ENCODE measurements around the gene CDH4. TPM values are rescaled to one million over a fixed set of nuclear protein-coding genes. Genes with fewer than 3 reads are reported as not detected.

CDH4 gene
- total RNA-seq, 1 donor from 2014 or later: under 0.01 TPM

- no peak for DNase-seq (ENCODE audit: low read depth in 2 of 2)
Observed at GRCh38 chr20:61355585-61355984, 103.5 kb downstream of the CDH4 start.

DNA sequence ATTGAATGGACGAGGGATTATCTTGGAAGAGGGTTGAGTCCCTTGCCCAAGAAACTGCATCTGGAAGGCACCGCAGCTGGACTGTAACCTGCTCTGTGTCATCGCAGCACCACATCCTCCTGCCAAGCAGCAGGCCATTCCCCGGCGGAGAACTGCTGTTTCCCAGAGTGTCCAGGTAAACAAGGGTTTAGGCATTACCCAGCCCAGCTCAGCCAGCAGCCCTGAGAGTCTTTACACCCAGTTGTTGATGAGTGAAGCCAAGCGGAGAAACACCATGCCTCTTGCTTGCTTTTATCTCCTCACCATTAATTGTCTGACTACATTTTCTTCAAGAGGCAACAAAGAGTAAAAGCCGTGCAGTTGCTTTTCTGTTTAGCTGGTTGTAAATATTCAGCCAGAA lies 104.1 kb downstream of the CDH4 start:
- DNase-seq (ENCODE audit: low read depth in 2 of 2): no peak

DNA sequence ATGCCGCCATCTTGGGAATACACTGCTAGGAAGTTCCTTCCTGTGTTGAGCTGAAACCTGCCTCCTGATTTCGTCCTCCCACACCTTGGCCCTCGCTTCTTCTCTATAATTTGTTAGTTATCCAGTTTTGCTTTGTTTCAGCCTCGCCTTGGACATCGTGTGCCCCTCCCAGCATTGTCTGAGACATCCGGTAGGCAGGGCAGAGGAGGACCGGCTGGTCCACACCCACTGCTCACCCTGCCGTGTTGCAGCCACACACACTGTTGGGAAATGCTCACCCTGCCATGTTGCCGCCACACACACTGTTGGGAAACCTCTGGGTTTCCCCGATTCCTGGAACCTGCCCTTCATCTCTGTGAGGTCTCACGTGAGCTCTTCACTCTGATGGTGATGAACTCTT lies 105.1 kb downstream of the CDH4 start:
- no peak for DNase-seq (ENCODE audit: low read depth in 2 of 2)

GRCh38 chr20:61359254-61359653 lies 107.2 kb downstream of the CDH4 start:
- no peak for DNase-seq (ENCODE audit: low read depth in 2 of 2)

GRCh38 chr20:61360296-61360695 lies 108.2 kb downstream of the CDH4 start:
- DNase-seq (ENCODE audit: low read depth in 2 of 2): no peak

- DNase-seq (ENCODE audit: low read depth in 2 of 2): no peak
Observed at GRCh38 chr20:61360940-61361339, 108.9 kb downstream of the CDH4 start.

DNA sequence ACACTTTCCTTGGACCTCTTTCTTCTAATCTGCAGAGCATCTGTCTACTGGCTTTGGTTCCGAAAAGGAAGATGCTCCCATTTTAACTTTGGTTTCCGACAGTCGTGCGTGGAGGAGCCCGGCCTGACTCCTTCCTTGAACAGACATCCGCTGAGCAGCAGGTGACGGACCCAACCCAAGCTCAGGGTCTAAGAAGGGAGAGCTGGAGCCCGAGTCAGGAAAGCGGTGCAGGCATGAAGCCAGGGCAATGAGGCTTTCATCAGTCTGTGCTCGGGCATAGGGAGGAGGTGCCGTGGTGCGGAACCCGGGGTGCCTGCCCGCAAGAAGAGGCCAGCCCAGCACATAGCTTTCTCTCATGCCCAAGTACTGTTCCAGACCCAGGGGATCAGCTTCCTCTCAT lies 109.4 kb downstream of the CDH4 start:
- no peak for DNase-seq (ENCODE audit: low read depth in 2 of 2)

- DNase-seq (ENCODE audit: low read depth in 2 of 2): no peak
Observed at GRCh38 chr20:61364147-61364546, 112.1 kb downstream of the CDH4 start.

GRCh38 chr20:61366914-61367313 lies 114.9 kb downstream of the CDH4 start:
- no peak for DNase-seq (ENCODE audit: low read depth in 2 of 2)

DNA sequence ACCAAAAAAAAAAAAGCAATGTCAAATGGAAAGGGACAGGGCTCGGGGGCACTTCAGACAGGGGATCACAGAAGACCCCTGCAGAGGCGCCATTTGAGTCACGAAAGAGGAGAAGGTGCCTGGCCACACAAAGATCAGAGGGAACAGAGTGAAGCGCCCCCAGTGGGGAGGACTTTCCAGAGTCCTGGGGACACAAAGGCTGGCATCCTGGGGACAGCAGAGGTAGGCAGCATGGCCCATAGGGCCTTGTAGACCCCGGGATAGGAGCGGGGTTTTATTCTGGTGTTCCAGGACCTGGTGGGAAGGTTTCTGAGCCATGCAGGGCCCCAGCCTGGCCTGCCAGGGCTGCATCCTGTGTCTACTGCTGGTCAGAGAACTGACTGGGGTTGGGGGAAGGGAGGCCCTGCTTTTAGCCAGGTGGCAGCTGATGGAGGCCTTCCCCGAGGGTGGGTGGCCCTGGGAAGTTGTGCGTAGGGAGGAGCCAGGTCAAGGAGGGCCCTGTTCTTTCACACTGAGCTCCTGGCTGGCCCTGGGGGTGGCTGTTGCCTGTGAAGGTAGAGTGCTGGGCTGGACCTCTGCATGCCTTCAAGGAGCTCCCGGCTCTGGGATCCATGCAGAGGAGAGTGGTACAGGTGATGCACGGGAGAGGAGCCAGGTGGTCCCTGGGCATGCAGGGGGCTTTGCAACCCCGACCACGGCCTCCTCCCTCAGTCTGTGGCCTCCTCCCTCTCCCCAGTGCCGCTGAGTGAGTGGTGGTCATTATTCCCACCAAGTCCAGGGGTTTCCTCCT lies 117.9 kb downstream of the CDH4 start:
- DNase-seq (ENCODE audit: low read depth in 2 of 2): no peak

DNA sequence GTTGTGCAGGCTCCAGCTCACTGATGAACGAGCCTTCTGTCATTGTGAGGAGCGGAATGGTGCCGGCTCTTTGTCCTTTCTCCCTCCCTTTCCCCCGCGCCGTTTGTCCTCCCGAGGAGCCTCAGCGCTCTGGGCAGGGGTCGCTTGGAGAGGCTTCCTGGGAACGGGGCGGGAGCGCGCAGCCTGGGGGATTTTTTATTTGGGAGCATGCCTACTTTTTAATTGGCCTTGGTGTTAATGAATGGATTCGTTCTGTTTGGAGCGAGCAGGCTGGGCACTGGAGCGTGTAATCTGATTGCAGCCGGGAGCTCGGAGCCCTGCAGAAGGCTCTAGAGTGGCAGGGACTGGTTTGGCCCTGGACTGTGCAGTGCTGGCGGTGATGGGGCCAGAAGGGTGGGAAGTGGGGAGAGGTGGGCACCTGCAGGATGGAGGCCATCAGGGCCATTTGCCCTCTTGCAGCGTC lies 118.8 kb downstream of the CDH4 start:
- no peak for DNase-seq (ENCODE audit: low read depth in 2 of 2)

- DNase-seq (ENCODE audit: low read depth in 2 of 2): no peak
Observed at GRCh38 chr20:61371501-61372136, 119.6 kb downstream of the CDH4 start.

DNA sequence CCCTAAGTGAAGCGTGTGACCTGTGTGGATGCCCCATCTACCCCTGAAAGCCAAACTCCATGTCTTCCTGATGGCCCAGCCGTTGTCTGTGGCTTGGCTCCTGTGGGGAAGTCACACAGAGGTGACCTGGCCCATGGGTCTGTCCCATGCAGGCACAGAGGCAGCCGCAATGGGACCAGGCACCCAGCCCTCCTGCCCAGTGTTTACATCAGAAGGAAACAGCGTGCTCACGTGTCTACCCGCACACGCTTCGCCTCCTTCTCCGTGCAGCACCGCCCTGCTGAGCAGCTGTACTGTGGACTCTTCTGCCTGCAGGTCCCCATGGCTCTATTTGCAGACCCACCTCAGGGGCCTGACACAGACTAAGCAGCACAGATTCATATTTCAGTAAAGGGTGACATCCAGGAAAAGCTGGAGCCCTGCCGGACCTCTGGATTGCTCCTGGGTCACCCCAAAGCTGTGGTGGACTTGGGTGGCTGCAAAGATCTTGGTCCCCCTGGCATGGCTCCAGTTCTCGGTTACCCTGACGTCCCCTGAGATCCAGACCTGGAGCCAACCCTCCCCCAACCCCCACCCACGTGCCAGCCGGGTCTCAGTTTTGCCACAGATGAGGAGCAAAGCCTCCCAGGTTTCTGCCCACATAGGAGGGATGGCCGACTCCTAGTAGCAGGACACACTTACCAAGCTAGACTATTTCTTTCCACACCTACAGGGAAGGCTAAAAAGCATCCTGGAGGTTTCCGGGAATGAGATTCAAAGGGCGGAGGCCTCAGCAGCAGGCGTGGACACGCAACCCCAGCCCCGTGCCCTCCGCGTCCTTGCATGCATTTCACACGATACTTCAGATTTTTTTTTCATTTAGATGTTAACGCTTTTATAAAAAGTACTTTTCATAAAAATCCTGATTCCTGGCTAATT lies 120.3 kb downstream of the CDH4 start:
- DNase-seq (ENCODE audit: low read depth in 2 of 2): no peak

- DNase-seq (ENCODE audit: low read depth in 2 of 2): no peak
Observed at GRCh38 chr20:61373055-61373399, 121.0 kb downstream of the CDH4 start.

GRCh38 chr20:61373956-61374545 lies 122.0 kb downstream of the CDH4 start:
- DNase-seq (ENCODE audit: low read depth in 2 of 2): no peak

GRCh38 chr20:61376541-61377240 lies 124.6 kb downstream of the CDH4 start:
- DNase-seq (ENCODE audit: low read depth in 2 of 2): no peak

DNA sequence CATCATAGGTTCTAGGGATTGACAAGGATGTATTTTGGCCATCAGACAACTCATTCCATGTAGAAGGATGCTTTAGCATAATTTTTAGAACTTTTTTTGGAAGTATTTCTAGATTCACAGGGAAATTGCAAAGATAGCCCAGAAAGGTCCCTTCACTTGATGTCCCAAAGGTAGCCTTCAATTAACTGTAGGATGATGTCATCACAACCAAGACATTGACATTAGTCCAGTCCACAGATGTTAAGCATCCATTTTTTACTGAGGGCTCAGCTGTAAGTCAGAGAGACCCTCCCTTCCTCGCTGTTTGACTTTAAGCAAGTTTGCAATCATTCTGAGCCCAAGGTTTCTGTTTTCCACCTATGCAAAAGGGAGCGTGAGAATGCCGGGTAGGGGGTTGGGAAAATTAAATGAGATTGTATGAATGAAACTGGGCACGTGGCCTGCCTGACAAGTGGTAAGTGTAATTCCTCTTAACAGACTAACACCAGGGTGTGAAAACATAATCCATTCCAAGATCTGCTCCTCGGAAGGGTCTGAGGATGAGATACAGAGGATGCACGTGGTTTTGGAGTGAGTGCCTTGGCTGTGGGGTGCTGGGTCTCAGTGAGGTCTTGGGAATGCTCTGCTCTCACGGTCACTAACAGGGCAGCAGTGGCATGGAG lies 126.8 kb downstream of the CDH4 start:
- DNase-seq (ENCODE audit: low read depth in 2 of 2): no peak

DNA sequence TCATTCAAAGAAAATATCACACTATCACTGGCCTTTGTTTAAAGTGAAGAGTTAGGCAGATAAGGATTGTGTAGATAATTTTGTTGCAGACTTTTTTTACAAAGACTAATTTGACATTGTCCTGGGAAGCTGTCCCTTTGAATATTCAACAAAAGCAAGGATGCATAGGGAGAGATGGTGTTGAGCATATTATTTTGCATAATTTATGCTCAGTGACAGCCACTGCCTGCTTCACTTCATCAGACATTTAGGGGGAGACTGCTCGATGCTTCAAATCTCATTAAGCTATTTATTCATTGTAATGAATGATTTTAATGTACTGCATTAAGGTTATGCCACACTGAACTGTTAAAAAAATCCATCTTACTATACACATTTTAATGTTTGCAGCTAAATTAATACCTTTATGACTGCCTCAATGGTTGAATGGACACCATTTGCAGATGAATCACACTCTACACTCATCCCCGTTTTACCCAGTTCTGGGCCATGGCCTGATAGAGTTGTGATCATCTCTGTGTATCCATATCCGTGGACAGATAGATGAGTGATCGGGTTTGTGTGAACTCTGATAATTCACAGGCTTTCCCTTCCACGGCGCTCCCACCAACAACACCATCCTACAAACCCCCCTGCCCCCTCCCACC lies 128.0 kb downstream of the CDH4 start:
- no peak for DNase-seq (ENCODE audit: low read depth in 2 of 2)

DNA sequence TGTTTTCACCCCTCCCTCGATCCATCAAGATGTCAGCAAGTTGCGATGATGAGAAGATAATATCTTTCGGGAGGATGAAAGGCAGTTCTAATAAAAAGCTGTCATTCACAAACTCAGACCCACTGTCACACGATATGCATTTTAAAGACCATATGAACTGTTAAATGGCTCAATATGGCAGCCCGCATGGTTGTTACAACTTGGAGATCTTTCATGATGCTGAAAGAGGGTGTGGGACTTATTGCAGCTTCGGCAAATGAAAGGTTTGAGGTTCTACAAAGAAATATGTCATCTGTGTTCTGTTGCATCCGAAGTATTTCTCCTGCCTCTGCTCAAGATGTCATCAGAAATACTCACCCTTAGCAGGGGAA lies 128.5 kb downstream of the CDH4 start:
- DNase-seq (ENCODE audit: low read depth in 2 of 2): no peak

DNA sequence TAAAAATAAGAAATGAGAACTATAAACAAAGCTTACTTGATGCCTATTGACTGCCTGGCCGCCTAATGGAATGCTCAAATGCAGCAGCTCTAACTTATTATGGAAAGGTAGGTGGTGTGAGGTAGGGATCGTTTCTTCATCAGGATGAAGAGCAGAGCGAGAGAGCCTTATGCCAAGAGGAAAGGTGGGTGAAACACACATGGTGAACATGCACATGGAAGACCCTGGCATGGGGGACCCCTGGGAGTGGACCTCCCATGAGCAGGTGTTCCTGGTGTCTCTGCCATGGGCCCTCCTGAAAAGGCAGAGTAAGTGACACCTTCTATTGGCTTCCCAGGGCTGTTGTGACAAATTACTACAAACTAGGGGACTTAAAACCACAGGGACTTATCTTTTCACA lies 130.1 kb downstream of the CDH4 start:
- no peak for DNase-seq (ENCODE audit: low read depth in 2 of 2)
